HepG2 (cell line): ENCODE results near the gene TRNP1. TPM values are rescaled to one million over a fixed set of nuclear protein-coding genes. Genes with fewer than 3 reads are reported as not detected.

Experiments used
- ATAC-seq: fragments of 200-7000 bp; cut with Tn5 transposase; 3 replicates; pipeline ENCODE4 v1.9.1; 2020; ENCODE audit warnings: mild to moderate bottlenecking, moderate library complexity
- BruUV-seq: library from RNA; stranded (reverse); fragments of 400-500 nt; replicated peaks from 2 replicates; lab custom pipeline; 2021; lab: Mats Ljungman, UMichigan
- CTCF ChIA-PET: fragments of 300-600 bp; formaldehyde crosslinking; extraction: SDS; loops from one replicate; lab custom pipeline; 2021; ENCODE audit warnings: low total read pairs, inconsistent platforms, low intra/inter-chr PET ratio; lab: Yijun Ruan, JAX
- POLR2A ChIA-PET: fragments of 350-600 bp; sonication (Branson Sonifier 250); formaldehyde crosslinking; loops from one replicate; lab custom pipeline; 2020; ENCODE audit warnings: antibody characterized with exemption, inconsistent platforms; lab: Yijun Ruan, JAX
- DNase-seq: peaks from one replicate; pipeline ENCODE4 v3.0.0-alpha.2; 2015; ENCODE audit warnings: low spot score
- FAIRE-seq: peaks from 3 replicates; lab custom pipeline; 2011; peaks lifted over from hg19 to GRCh38; lab: Jason Lieb, UNC
- H2AFZ ChIP-seq: one replicate; pipeline ENCODE4 v1.6.1; 2011; ENCODE audit warnings: low read length, inconsistent platforms
- H3K27ac ChIP-seq: fragments of 300-600 bp; 3 replicates; pipeline ENCODE4 v1.8.0; 2011; ENCODE audit warnings: mixed run types, mild to moderate bottlenecking, mixed read lengths, low read length, inconsistent platforms; ENCODE audit not compliant: insufficient read depth; ENCODE audit errors: extremely low read length
- H3K27me3 ChIP-seq, 2 experiments: fragments of 200-600 bp in 1 of 2; 2 replicates in 1 of 2; 3 replicates in 1 of 2; pipeline versions ENCODE4 v1.6.0 to v1.8.0; 2011; ENCODE audit warnings: low read length in 2 of 2, mild to moderate bottlenecking in 2 of 2, moderate library complexity in 2 of 2, inconsistent platforms in 1 of 2; ENCODE audit not compliant: insufficient read depth in 2 of 2, control insufficient read depth in 1 of 2
- H3K36me3 ChIP-seq, 2 experiments: fragments of 200-600 bp in 1 of 2; replicated peaks in 1 of 2; 2 replicates in 1 of 2; 3 replicates in 1 of 2; pipeline versions ENCODE4 v1.5.1 to v1.8.0; 2011; ENCODE audit warnings: low read length in 2 of 2, inconsistent platforms in 1 of 2; ENCODE audit not compliant: insufficient read depth in 2 of 2, control insufficient read depth in 1 of 2
- H3K4me1 ChIP-seq: 2 replicates; pipeline ENCODE4 v1.5.1; 2012; ENCODE audit warnings: low read length, inconsistent platforms; ENCODE audit not compliant: insufficient read depth
- H3K4me2 ChIP-seq: 2 replicates; pipeline ENCODE4 v1.6.0; 2011; ENCODE audit warnings: low read depth, low read length, inconsistent platforms
- H3K4me3 ChIP-seq, 3 experiments: fragments of 200-600 bp in 1 of 3; sonication (generic), shearing (Covaris generic) in 1 of 3; replicated peaks in 1 of 3; 2 replicates each; pipeline ENCODE4 v1.5.1; 2011 to 2016; ENCODE audit warnings: low read length in 3 of 3, inconsistent platforms in 2 of 3, low read depth in 2 of 3, mild to moderate bottlenecking in 2 of 3, control low read depth in 1 of 3, mixed read lengths in 1 of 3; ENCODE audit not compliant: insufficient read depth in 1 of 3
- H3K79me2 ChIP-seq: one replicate; pipeline ENCODE4 v1.6.1; 2011; ENCODE audit warnings: low read length, inconsistent platforms; ENCODE audit not compliant: insufficient read depth
- H3K9ac ChIP-seq: 2 replicates; pipeline ENCODE4 v1.6.0; 2011; ENCODE audit warnings: mild to moderate bottlenecking, low read depth, low read length, inconsistent platforms; ENCODE audit not compliant: insufficient read depth
- H3K9me3 ChIP-seq: 2 replicates; pipeline ENCODE4 v1.5.1; 2012; ENCODE audit warnings: mild to moderate bottlenecking, low read length
- H4K20me1 ChIP-seq: 2 replicates; pipeline ENCODE4 v1.6.0; 2011; ENCODE audit warnings: inconsistent platforms, mild to moderate bottlenecking, low read length, moderate library complexity; ENCODE audit not compliant: insufficient read depth
- KDM6A ChIP-seq: IDR thresholded peaks from 2 replicates; pipeline ENCODE4 v1.6.1; 2016; ENCODE audit warnings: low read depth
- ZNF75D ChIP-seq: sonication (generic); formaldehyde crosslinking; IDR thresholded peaks from 2 replicates; pipeline ENCODE4 v1.8.1; 2023; ENCODE audit warnings: missing genetic modification reagents, mild to moderate bottlenecking, borderline replicate concordance
- WGBS: methylation state at CpG from one replicate; pipeline ENCODE4 v1.1.6; 2017; ENCODE audit warnings: low lambda C conversion rate; 5-methylcytosine and 5-hydroxymethylcytosine counted together
- in situ Hi-C: cut with HindIII; loops from 2 replicates; pipeline ENCODE4 v1.10.0; 2017; ENCODE audit warnings: low pct_unique_long_range_greater_than_20kb; ENCODE audit not compliant: extremely low pct_ligation_motif_present
- intact Hi-C: fragments of 100-400 bp; cut with micrococcal nuclease; formaldehyde crosslinking; loops from one replicate; pipeline ENCODE4 v1.10.0; 2022; ENCODE audit not compliant: unreplicated experiment
- polyA plus RNA-seq, 8 experiments: library from polyadenylated mRNA; depleted of rRNA in 3 of 8; stranded (reverse) in 7 of 8; unstranded in 1 of 8; fragments of >200 nt; fragmentation: Illumina TruSeq in 4 of 8; extraction: Trizol in 4 of 8; gene quantifications; 2 replicates each; pipeline versions ENCODE4 v1.2.1 to v1.2.3, GENCODE V29; 2011 to 2016; ENCODE audit warnings: low read depth in 4 of 8, missing spikeins in 1 of 8, mixed read lengths in 1 of 8; ENCODE audit not compliant: insufficient read depth in 1 of 8
- total RNA-seq, 5 experiments: library from RNA; depleted of rRNA; stranded (reverse); fragments of >200 nt; fragmentation: Illumina TruSeq; extraction: Trizol; gene quantifications; 2 replicates each; pipeline ENCODE4 v1.2.3, GENCODE V29; 2016; ENCODE audit warnings: low read depth in 1 of 5
- TF ChIP-seq, protein P1 (sequence below): sonication (generic); formaldehyde crosslinking; IDR thresholded peaks from 2 replicates; pipeline ENCODE4 v1.5.0; 2020; ENCODE audit warnings: missing genetic modification reagents
- TF ChIP-seq, protein P2 (sequence below): sonication (generic); formaldehyde crosslinking; IDR thresholded peaks from 2 replicates; pipeline ENCODE4 v1.4.0; 2020; ENCODE audit warnings: mild to moderate bottlenecking, missing genetic modification reagents

Gene TRNP1
- total and polyA plus RNA-seq, 2 of the 13 experiments (the other 11 are each of a cell fraction or from before 2014, with no cell fraction given): 42.0 to 158 TPM

DNA sequence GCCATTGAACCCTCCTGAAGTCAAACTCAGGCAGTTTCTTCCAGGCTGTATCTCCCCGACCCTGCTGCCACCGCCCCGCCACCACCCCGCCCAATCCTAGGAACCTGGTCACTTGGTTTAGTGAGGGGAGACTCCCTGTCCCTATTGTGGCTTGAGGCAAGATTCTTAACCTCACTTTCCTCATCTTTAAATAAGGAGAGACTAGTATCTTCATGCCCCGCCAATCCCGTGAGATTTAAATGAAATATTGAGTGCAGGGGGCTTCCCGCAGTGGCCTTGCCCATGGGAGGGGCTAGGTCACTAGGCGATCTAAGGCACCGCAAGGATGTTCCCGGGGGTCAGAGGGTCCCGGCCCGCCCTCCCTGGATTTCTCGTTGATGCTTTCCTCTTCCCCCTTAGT lies 34.2 kb upstream of the TRNP1 start:
- POLR2A ChIA-PET: interaction anchor here (1.5 to 5.1 kb wide), 3 partner anchors 22 to 69 kb away, joined by 3 to 61 read pairs (median 9); partner anchors contain the start of genes GPN2 and NR0B2

More for the DNA sequence above, 34.2 kb upstream of the TRNP1 start:
- no peaks in the 10 kb centered on the region for H3K36me3 ChIP-seq
- H2AFZ ChIP-seq: no peak overlapping the region
- peaks cover 59% of the 10 kb centered on the region for H3K4me1 ChIP-seq
- peak overlapping the region; percentile 82 to 93 (median 88) for H3K4me3 ChIP-seq
- H3K79me2 ChIP-seq: no peaks in the 10 kb centered on the region
- WGBS: 10% methylated on average over 12 of the region's 13 CpGs
- intact Hi-C loops: no loop called here
- BruUV-seq: no TSS peak
- in situ Hi-C loops: no loop called here
- no peaks in the 10 kb centered on the region for H3K9me3 ChIP-seq
- H4K20me1 ChIP-seq: no peaks in the 10 kb centered on the region
- H3K27ac ChIP-seq: no peak overlapping the region
- no peak for DNase-seq
- no peak for ATAC-seq
- H3K4me2 ChIP-seq: peak overlapping the region; percentile 76
- peak overlapping the region; percentile 79; the same call in 1 of the 2 replicates for H3K9ac ChIP-seq
- FAIRE-seq: no peak
- CTCF ChIA-PET: no interaction called here
- no peaks in the 10 kb centered on the region; a peak in 1 of 5 replicates for H3K27me3 ChIP-seq
- TF ChIP-seq ZNF75D (0 out of 2 replicates have a peak, but pooled peaks have one; percentile 21), KDM6A (no peak)
- TF ChIP-seq, protein P1, sequence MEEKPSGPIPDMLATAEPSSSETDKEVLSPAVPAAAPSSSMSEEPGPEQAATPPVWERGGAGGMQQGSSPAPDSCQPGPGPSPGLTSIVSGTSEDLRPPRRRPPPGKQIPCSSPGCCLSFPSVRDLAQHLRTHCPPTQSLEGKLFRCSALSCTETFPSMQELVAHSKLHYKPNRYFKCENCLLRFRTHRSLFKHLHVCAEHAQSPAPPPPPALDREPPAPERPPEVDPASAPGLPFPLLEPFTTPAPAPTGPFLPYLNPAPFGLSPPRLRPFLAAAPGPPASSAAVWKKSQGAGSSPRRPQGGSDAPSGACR (CRISPR knock-in tag): 0 out of 2 replicates have a peak, but pooled peaks have one; percentile 15
- TF ChIP-seq, protein P2, sequence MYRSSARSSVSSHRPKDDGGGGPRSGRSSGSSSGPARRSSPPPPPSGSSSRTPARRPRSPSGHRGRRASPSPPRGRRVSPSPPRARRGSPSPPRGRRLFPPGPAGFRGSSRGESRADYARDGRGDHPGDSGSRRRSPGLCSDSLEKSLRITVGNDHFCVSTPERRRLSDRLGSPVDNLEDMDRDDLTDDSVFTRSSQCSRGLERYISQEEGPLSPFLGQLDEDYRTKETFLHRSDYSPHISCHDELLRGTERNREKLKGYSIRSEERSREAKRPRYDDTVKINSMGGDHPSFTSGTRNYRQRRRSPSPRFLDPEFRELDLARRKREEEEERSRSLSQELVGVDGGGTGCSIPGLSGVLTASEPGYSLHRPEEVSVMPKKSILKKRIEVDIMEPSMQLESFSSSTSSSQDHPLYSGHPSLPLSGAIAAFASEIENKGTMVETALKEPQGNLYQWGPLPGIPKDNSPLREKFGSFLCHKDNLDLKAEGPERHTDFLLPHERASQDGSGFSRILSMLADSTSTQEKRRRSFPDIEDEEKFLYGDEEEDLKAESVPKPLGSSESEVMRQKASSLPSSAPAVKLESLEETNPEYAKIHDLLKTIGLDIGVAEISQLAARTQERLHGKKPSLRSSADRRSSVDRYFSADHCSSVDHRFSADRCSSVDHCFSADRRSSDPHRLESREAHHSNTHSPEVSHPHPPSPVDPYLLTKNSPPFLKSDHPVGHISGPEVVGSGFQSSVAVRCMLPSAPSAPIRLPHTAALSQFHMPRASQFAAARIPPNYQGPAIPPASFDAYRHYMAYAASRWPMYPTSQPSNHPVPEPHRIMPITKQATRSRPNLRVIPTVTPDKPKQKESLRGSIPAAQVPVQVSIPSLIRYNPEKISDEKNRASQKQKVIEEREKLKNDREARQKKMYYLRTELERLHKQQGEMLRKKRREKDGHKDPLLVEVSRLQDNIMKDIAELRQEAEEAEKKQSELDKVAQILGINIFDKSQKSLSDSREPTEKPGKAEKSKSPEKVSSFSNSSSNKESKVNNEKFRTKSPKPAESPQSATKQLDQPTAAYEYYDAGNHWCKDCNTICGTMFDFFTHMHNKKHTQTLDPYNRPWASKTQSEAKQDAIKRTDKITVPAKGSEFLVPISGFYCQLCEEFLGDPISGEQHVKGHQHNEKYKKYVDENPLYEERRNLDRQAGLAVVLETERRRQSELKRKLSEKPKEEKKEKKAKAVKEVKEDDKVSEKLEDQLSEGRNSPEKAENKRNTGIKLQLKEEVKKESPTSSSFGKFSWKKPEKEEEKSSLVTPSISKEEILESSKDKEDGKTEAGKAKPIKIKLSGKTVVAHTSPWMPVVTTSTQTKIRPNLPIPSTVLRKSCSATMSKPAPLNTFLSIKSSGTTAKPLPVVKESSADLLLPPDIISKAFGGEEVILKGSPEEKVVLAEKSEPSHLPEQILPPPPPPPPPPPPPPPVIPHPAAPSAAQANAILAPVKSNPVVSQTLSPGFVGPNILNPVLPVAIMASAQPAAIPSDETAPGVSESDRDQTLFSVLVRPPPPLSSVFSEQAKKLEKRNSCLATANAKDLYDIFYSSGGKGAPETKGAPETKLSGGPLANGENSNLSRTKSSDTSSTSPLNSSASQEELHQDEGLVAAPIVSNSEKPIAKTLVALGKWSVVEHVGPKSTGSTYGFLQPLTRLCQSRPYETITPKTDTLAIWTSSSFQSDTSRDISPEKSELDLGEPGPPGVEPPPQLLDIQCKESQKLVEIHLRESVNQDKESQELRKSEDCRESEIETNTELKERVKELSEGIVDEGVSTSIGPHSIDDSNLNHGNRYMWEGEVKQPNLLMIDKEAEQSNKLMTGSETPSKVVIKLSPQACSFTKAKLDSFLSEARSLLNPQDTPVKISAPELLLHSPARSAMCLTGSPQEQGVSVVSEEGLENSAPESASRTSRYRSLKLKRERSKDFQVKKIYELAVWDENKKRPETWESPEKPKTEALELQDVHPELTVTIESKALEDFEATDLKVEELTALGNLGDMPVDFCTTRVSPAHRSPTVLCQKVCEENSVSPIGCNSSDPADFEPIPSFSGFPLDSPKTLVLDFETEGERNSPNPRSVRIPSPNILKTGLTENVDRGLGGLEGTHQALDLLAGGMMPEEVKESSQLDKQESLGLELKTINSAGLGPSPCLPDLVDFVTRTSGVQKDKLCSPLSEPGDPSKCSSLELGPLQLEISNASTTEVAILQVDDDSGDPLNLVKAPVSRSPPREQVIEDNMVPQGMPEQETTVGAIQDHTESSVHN (CRISPR knock-in tag): 0 out of 2 replicates have a peak, but pooled peaks have one; percentile 21
